ENCODE data around the gene FUT7.
"Not testable (repeated sequence)": the region's sequence is repeated elsewhere in the genome, so short reads cannot be mapped to it uniquely, and the experiment has no call there.

FUT7 gene

GRCh38 chr9:137017791-137018497 is 13.9 kb downstream of the FUT7 start:
- DNase-seq (ENCODE audit: low spot score) = no peak

GRCh38 chr9:137017071-137017470 is 14.8 kb downstream of the FUT7 start:
- no peak for DNase-seq (ENCODE audit: low spot score)

GRCh38 chr9:137016436-137016835 is 15.5 kb downstream of the FUT7 start:
- no peak for DNase-seq (ENCODE audit: low spot score)

GRCh38 chr9:137015976-137016375 is 15.9 kb downstream of the FUT7 start:
- DNase-seq (ENCODE audit: low spot score) = no peak

GRCh38 chr9:137015540-137015930 is 16.4 kb downstream of the FUT7 start:
- DNase-seq (ENCODE audit: low spot score) = no peak

- no peak for DNase-seq (ENCODE audit: low spot score)
Observed at GRCh38 chr9:137014776-137015539, 16.9 kb downstream of the FUT7 start.

- no peak for DNase-seq (ENCODE audit: low spot score)
Observed at GRCh38 chr9:137014166-137014565, 17.7 kb downstream of the FUT7 start.

GRCh38 chr9:137013571-137013940 is 18.3 kb downstream of the FUT7 start:
- DNase-seq (ENCODE audit: low spot score) = no peak

GRCh38 chr9:137012694-137013570 is 19.0 kb downstream of the FUT7 start:
- no peak for DNase-seq (ENCODE audit: low spot score)

- no peak for DNase-seq (ENCODE audit: low spot score)
Observed at GRCh38 chr9:137011907-137012675, 19.8 kb downstream of the FUT7 start.

GRCh38 chr9:137011156-137011555 is 20.7 kb downstream of the FUT7 start:
- DNase-seq (ENCODE audit: low spot score) = no peak

- DNase-seq (ENCODE audit: low spot score) = no peak
Observed at GRCh38 chr9:137009938-137010732, 21.8 kb downstream of the FUT7 start.

- no peak for DNase-seq (ENCODE audit: low spot score)
Observed at GRCh38 chr9:137009217-137009616, 22.7 kb downstream of the FUT7 start.

GRCh38 chr9:137008312-137008711 is 23.6 kb downstream of the FUT7 start:
- DNase-seq (ENCODE audit: low spot score) = no peak

GRCh38 chr9:137007816-137008270 is 24.0 kb downstream of the FUT7 start:
- no peak for DNase-seq (ENCODE audit: low spot score)

GRCh38 chr9:137007108-137007815 is 24.6 kb downstream of the FUT7 start:
- DNase-seq (ENCODE audit: low spot score) = no peak

GRCh38 chr9:137006116-137007003 is 25.5 kb downstream of the FUT7 start:
- DNase-seq (ENCODE audit: low spot score) = no peak

- not testable (repeated sequence) for DNase-seq (ENCODE audit: low spot score)
Observed at GRCh38 chr9:137004285-137004684, 27.6 kb downstream of the FUT7 start.

- DNase-seq (ENCODE audit: low spot score) = no peak
Observed at GRCh38 chr9:137002646-137003041, 29.2 kb downstream of the FUT7 start.
